AG09309 (cell line): ENCODE data around the gene MED9.
"Not testable (repeated sequence)": the region's sequence is repeated elsewhere in the genome, so short reads cannot be mapped to it uniquely, and the experiment has no call there.

ENCODE experiments used
- DNase-seq: peaks from one replicate; pipeline ENCODE4 v3.0.0-alpha.2; 2010; ENCODE audit warnings: low read depth
- H3K4me3 ChIP-seq: 2 replicates; pipeline ENCODE4 v1.5.1; 2011; ENCODE audit warnings: mild to moderate bottlenecking, low read depth, low read length, moderate library complexity; ENCODE audit not compliant: control insufficient read depth
- TF ChIP-seq, protein P1 (sequence below): IDR thresholded peaks from 2 replicates; pipeline ENCODE4 v1.5.1; 2011; ENCODE audit warnings: mild to moderate bottlenecking, low read depth, low read length, inconsistent platforms; ENCODE audit not compliant: insufficient read depth, control insufficient read depth; ENCODE audit errors: missing control alignments

Gene MED9

GRCh38 chr17:17476865-17477467 lies at the start of gene MED9:
Gene MED9, plus strand, starts transcription at chr17:17477000. Its CDS starts 42 bp downstream, at chr17:17477042.
- TF ChIP-seq, protein P1, sequence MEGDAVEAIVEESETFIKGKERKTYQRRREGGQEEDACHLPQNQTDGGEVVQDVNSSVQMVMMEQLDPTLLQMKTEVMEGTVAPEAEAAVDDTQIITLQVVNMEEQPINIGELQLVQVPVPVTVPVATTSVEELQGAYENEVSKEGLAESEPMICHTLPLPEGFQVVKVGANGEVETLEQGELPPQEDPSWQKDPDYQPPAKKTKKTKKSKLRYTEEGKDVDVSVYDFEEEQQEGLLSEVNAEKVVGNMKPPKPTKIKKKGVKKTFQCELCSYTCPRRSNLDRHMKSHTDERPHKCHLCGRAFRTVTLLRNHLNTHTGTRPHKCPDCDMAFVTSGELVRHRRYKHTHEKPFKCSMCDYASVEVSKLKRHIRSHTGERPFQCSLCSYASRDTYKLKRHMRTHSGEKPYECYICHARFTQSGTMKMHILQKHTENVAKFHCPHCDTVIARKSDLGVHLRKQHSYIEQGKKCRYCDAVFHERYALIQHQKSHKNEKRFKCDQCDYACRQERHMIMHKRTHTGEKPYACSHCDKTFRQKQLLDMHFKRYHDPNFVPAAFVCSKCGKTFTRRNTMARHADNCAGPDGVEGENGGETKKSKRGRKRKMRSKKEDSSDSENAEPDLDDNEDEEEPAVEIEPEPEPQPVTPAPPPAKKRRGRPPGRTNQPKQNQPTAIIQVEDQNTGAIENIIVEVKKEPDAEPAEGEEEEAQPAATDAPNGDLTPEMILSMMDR, result no peak
- peak; percentile 37 for DNase-seq

DNA sequence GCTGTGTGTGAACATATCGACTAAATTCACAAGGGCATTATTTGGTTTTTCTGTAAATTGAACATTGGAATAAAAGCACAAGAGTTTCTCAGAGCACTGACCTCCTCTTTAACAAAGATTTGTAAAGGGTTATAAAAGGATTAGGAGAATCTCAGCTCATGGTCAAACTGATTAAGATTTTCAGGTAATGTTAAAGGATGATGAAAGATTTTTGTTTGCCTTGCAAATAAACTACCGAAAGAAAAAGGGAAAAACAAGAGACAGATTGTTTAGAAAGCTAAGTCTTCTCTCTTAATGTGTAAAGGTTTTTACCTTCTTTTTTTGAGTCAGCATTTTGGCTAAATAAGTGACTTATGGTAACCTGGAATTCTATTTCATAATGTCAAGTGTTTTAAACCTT lies 47.6 kb upstream of the MED9 start:
- TF ChIP-seq, protein P1, result no peak
- H3K4me3 ChIP-seq, result no peak overlapping the region
- DNase-seq, result no peak

More at GRCh38 chr17:17476865-17477467, at the start of gene MED9:
- peak within 1 kb of the TSS; percentile 77 for H3K4me3 ChIP-seq

GRCh38 chr17:17430924-17431323 lies 45.9 kb upstream of the MED9 start:
- not testable (repeated sequence) for H3K4me3 ChIP-seq, DNase-seq

DNA sequence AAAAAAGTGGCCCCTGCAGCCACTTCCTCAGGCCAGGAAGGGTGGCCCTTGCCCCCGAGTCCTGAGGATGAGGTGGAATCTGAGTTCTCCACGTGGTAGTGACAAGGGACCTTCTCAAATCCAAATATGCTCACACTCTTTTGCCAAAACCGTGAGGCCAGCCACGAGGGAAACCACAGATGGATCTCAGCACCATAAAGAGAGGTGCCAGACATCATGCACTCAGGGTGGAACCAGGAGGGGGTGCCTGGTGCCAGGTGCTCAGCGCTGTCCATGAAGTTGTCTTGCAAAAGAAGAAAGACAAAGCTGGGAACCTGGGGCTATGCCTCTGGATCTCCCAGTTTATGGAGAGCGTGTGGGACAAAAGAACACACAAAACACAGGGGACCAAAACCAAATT lies 45.2 kb upstream of the MED9 start:
- no peak overlapping the region for H3K4me3 ChIP-seq
- no peak for DNase-seq
- TF ChIP-seq, protein P1, result no peak

GRCh38 chr17:17433000-17433703 lies 43.6 kb upstream of the MED9 start:
- TF ChIP-seq, protein P1, result no peak
- no peak overlapping the region for H3K4me3 ChIP-seq
- peak; percentile 75 for DNase-seq

- TF ChIP-seq, protein P1, result no peak
- DNase-seq, result no peak
- H3K4me3 ChIP-seq, result no peak overlapping the region
Measured at GRCh38 chr17:17434477-17434876, 42.3 kb upstream of the MED9 start.

DNA sequence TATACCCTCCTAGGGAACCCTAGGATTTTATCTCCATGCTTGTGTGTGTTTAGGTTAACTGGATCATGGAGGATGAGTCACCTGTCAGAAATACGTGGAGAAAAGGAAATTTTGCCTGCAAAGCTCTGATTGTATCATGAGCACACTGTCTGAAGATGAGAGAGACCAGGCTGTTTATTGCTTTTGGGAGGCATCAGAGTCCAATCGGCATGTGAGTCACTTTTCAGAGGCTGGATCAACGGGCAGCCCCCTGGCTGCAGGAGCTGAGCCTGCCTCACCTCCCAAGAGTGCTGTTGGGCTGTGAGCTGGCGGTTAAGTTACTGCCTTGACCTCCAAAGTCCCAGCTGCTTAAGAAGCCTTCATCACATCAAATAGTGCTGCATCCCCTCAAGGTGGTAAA lies 41.5 kb upstream of the MED9 start:
- peak; percentile 75 for DNase-seq
- TF ChIP-seq, protein P1, result peak; percentile 71
- H3K4me3 ChIP-seq, result no peak overlapping the region
